ENCODE data around the gene MYO18B.

MYO18B gene

GRCh38 chr22:25853501-25854284, 111.7 kb downstream of the MYO18B start:
- peak; percentile 1 for DNase-seq

DNA sequence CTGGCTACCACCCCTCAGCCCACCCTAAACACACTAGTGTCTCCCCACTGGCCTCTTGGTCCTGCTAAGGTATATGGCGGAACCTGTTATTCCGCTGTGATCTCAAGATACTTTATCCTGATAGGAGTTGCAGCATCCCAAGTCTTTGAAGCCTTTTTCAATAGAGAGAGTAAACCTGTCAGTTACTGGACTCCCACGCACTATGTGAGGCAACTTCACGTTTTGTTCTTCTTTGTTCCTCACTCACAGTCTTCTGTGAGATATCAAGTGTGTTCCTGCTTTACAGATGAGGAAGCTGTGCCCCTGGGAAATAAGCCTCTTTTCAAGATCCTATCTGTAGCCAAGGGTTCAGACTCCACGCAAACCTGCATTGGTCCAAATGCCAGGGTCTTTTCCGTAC, 127.8 kb downstream of the MYO18B start:
- no peak for DNase-seq

DNA sequence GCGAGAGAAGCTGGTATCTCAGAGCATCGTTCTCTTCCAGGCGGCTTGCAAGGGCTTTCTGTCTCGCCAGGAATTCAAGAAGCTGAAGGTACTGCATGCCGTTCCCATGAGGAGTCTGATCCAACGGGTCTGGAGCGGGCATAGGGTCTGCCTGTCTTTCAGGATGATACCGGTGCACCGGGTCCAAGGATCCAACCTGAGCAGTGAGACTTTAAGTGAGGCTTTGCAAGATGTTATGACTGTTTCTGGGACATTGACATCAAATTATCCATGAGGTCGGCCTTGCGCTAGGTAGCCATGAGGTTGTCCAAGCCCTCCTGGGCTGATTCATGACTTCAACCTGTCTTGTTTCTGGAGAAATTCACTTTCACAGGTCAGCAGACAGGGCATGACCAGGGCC, 132.3 kb downstream of the MYO18B start:
- no peak for DNase-seq

DNA sequence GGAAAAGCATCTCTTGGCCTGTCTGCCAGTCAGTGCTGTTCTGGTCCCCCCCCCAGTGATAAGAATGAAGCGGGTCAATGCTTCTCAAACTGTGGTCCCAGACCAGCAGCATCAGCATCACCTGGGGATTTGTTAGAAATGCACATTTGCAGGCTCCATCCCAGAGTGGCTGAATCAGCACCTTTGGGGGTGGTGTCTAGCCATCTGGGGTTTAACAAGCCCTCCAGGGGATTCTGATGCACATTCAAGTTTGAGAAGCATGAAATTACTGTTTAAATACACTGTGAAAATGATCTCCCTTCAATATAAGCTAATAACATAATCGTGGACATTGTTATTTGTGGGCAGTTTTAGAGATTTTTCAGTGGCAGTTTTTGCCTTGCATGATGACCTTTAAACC, 133.5 kb downstream of the MYO18B start:
- DNase-seq: no peak

DNA sequence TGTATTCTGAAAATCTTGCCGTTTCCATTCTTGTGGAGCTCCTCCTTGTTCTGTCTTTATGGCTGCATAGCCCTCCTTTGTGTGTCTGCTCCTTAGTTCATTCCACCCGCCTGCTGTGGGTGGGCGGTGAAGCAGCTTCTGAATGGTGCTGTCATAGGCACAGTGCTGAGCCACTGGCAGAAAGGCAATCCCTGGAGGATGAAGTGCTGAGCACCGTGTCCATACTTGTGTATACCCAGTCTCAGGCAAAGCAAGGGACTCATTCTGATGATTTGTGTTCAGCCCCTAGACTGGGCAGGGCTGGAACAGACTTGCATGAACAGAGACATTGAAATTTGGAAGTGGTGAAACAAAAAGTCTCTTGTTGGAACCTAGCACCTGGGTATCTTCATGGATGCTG, 134.9 kb downstream of the MYO18B start:
- no peak for DNase-seq

GRCh38 chr22:25878933-25879332, 136.9 kb downstream of the MYO18B start:
- no peak for DNase-seq

GRCh38 chr22:25880524-25880923, 138.5 kb downstream of the MYO18B start:
- no peak for DNase-seq

- DNase-seq: no peak
Measured at GRCh38 chr22:25881210-25881755, 139.3 kb downstream of the MYO18B start.

DNA sequence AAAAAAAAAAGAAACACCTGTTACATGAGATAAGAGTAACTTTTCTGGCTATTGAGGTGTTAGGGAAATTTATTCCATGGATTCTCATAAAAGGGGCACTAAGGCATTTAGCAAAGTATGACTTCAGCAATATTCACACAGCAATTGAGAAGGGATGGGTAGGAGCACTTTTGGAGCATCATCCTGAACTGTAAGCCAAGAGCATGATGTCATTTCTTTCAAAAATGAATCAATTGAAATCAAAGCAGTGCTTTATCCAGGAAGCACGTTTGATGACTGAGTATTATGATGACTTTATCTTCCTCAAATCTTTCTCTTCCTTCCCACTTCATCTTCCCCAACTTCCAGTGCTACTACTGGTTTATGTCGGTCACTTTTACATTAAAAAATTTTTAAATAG, 140.4 kb downstream of the MYO18B start:
- DNase-seq: no peak

- no peak for DNase-seq
Measured at GRCh38 chr22:25883482-25884033, 141.6 kb downstream of the MYO18B start.

DNA sequence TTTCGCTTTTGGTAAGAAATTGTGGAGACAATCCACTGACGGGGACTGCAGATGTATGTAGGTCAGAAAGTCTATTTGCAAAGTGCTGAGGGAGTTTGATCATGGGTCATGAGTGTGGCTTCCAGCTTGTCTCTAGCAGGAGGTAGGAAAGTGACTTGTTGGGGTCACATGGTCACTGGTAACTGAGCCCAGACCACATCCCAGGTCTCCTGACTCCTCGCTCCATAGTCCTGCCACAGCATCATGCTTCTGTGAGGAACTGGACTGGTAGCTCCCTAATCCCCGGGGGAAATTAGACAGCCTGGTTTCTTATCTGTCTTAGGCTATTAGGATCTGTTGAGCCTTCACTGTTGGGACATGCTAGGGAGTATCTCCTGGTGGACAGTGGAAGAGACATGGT, 142.1 kb downstream of the MYO18B start:
- DNase-seq: no peak

DNA sequence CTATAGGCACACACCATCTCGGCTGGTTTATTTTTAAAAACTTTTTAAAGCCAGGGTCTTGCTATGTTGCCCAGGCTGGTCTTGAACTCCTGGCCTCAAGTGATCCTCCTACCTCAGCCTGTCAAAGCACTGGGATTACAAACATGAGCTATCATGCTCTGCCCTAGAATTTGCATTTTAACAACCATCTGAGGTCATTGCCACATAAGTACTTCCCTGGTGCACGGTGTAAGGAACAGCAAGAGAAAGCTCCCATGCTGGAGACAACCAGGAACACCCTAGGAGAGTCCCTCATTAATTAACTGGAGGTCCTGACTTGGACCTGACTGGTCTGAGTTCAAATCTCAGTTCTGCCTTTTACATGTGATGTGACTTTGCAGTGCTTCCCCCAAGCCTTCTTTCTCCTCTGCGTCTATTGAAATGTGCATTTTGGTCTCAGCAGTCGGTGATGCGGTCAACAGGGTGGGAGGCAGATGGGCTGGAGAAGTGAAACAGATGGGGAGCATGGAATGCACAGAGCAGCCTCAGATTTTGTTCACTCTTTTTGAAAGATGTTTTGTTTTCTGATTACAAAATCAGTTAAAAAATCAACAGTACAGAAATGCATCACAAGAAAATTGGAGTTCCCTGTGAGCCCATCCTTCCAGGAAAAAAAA, 146.5 kb downstream of the MYO18B start:
- DNase-seq: peak; percentile 8

DNA sequence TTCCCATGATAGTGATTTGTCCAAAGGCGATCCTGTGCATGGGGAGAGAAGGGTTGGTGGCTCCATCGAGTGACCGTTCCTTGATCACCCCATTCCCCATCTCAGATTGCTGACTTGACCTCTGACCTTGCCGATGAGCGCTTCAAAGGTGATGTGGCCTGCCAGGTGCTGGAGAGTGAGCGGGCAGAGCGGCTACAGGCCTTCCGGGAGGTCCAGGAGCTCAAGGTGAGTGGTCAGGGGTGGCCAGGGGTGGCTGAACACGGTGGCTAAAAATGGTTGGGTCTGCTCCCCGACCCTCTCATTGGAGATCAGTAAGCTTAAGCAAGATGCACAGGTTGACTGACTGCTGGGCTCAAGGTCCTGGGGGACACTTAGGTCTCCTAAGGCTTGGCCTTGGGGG, 148.7 kb downstream of the MYO18B start:
- DNase-seq: no peak

GRCh38 chr22:25892678-25893077, 150.7 kb downstream of the MYO18B start:
- DNase-seq: no peak

GRCh38 chr22:25895678-25896077, 153.7 kb downstream of the MYO18B start:
- DNase-seq: no peak

DNA sequence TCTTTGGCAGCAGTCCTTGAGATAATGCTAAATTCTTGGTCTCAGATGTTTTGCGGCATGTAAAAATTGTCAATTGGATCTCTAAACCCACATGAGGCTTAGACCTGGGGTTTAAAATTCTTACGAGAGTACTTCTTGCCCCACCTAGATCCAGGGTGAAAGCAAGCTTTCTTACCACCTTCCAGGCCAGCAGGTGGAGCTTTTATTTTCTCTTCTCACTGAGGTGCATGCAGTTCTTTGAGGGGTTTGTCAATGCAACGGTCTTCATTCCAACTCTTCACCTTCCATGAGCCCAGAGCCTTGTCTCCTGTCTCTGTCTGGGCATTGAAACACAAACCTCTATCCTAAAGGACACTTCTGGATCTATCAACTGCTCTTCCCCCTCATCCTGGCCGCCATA, 154.1 kb downstream of the MYO18B start:
- peak; percentile 2 for DNase-seq

DNA sequence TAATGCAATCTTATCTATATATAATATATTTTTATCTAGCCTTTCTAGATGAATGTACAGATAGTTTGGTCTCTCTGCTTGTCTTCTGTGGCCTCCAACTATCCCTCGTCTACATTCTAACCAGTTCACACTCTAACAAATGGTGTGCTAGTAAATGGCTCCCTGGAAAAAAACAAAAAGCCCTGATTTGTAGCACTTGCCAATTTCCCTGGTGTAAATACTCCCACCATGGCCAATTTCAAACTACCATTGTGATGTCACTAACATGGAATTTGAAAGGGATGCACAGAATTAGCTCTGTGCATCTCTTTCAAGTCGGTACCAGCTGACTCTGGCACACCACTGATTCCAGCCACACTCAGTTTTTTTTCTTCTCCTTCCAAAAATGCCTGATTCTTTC, 154.6 kb downstream of the MYO18B start:
- DNase-seq: no peak

DNA sequence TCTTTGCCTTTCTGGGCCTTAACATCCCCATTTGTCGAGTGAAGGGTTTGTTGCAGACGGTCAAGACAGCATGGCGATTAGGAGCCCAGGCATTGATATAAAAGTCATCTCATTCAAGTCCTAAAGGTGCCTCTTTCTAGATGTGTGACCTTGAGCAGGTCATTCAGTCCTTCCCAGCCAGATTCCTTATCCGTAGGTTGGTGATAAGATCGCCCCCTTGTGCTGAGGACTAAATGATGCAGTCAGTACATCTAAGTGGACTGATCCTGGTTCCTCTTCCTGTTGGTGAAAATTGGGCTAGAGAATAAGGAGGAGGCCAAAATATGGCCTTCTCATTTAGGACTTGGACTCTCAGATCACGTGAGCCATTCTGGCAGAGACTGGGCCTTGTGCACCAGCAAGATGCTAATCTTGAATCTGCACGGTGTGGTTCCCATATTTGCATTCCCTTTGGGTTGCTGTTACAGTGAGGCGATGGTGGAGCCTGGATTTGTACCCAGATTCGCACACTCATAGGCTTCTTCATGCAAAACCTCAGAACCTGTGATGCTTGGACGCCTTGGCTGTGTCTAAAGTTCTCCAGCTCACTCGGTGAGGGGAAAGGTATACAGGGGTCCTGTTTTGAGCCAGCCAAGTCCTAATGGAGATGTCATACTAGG, 156.8 kb downstream of the MYO18B start:
- DNase-seq: no peak

DNA sequence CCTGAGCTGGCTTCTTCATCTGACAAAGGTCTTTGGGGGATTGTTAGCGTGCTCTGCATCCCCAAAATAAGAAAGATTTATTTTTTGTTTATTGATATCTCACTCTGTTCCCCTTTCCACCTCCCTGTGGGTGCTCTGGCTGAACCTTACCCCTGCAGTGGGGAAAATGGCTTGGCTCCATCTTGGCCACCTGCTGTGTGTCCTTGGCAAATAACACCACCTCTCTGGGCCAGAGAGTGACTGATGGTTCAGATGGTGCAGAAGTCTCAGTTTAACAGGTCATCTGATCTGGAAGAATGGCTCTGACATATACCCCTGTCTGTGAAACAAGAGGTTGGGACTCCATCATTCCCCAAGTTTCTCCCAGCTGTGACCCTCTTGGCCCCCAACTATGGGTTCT, 157.6 kb downstream of the MYO18B start:
- DNase-seq: no peak

GRCh38 chr22:25900390-25900789, 158.4 kb downstream of the MYO18B start:
- no peak for DNase-seq

DNA sequence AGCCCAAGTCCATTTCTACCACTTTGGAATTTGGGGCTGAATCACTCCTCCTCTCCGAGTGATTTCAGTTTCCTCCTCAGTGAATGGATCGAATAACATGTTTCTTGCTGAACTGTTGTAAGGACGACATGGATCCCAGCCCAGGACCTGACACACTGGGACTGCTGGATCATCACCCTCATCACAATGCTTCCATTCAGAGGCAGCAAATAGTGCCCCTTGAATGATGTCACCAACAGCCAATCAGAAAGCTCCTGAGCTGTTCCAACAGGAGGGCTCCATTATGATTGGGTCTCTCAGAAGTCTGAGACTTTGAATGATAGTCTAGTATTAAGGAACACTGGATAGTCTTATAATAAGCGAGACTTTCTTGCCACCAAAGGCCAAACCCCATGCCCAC, 158.9 kb downstream of the MYO18B start:
- DNase-seq: no peak

GRCh38 chr22:25902402-25902801, 160.4 kb downstream of the MYO18B start:
- no peak for DNase-seq

- DNase-seq: no peak
Measured at GRCh38 chr22:25903294-25903693, 161.3 kb downstream of the MYO18B start.

DNA sequence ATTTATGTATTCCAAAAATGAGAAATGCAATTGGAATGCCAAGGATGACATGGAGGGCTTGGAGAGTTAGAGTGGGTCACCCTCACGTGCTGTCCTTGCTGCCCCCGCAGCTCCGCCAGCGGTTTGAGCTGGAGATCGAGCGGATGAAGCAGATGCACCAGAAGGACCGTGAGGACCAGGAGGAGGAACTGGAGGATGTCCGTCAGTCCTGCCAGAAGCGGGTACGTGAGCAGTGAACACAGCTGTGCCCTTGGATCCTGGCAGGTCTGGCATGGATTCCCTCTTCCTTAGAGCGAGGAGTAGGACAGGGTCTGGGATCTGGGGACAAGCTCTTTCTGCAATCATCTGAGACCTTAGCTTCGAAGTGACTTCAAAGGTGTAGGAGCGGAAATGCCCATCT, 166.2 kb downstream of the MYO18B start:
- DNase-seq: no peak

Measured in NCI-H524 treated with DMSO at 0.1 percent for 48 hours (cell line).